SKM-1 (cell line): Measurements from ENCODE around the gene RBM8A.

Experiments used
- DNase-seq: peaks from one replicate; lab custom pipeline; 2025; ENCODE audit not compliant: unreplicated experiment; lab: John Stamatoyannopoulos, UW

RBM8A gene

DNA sequence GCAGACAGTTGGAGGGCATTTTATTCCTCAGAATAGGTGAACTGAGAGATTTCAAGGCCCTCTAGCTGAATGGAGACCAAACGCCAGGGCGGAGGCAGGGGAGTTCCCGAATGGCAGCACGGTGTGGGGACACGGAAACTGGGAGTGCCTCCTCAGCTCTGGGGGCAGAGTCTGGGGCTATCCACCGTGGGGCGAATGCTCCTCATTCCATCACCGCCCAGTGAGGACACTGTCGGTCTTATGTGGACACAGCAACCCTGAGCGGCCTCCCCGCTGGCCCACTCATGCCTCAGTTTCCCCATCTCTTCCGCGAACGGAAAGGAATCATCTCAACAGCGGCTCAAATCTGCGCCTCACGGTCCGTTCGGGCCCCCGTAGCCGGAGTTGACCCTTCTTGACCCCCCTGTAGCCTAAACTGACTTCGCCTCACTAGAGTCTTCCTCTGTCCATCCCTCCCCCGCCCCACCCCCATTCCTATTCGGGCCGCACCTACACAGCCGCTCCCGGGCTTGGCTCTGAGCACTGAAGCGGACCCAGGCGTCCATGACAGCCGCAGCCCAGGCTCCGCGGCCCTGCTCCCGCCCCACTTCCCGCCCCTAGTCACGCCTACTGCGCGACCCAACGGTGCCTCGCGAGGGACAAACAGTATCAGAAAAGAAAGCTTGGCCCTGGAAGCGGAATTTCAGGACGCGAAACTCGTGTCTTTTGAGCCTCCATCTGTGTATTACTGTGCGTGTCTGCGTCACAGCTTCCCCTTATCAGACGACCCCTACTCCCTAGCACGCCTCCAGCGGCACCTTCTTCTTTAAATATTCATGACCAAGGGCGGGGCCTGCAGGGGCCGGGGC lies 8.9 kb downstream of the RBM8A start, which contains the start of gene PEX11B:
PEX11B (minus strand) TSS at position 574 of the 848 bp plus-strand sequence; CDS start at position 545, 29 bp downstream.
- DNase-seq = peak; percentile 91

DNA sequence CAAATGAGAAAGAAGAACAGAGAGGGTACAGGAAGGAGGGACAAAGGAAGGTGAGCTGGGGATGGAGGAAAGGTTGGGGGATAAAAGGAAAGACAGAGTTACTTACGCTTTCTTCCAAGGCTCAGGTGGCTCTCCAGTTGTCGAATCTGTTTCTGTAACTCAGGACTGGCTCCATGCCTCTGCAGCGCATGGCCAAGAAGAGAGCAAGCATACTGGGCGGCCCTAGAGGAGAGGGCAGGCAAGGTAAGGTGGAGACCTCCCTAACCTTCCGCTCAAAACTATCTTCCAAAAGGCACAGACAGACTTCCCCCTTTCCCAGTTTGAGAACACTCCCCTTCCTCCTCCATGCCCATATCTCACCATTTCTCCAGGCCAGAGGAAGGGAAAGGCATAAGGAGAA lies 9.7 kb downstream of the RBM8A start:
- DNase-seq = no peak

DNA sequence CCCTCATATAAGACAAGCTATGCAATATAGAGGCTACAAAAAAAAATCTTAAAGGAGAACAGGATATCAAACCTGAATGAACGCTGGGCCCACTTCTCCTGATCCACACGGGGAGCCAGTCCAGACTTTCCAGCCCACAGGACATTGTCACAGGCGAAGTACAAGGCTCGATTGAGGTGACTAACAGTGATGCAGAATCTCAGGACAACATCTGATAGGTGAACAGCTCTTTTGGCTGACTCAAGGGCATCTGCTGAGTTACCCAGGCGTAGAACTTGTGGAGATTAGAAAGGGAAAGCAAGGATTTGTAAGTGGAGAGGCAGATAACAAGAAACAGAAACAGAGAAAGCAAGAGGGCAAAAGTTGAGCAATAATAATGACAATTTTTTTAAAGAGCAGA lies 10.5 kb downstream of the RBM8A start:
- DNase-seq = no peak

- no peak for DNase-seq
Observed at GRCh38 chr1:145912128-145912641, 15.1 kb downstream of the RBM8A start.

DNA sequence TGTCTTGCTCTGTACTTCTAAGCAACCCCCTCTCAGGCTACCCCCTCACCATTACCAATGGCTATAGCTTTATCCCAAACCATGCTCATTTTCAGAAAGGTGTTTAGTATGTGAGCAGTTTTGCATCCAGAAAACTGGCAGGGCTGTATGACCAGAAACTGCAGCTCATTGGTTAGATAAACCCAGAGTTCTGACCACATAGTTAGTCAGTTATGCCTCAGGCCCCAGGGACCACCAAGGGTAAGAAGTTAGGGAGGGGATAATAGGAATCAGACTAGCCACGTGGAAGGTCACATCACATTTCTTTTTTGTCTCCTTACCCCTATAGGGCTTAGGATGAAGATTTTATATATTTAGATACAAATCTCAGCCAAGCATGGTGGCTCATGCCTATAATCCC lies 18.6 kb downstream of the RBM8A start:
- DNase-seq = no peak

GRCh38 chr1:145906954-145907753 lies 20.1 kb downstream of the RBM8A start:
- no peak for DNase-seq

DNA sequence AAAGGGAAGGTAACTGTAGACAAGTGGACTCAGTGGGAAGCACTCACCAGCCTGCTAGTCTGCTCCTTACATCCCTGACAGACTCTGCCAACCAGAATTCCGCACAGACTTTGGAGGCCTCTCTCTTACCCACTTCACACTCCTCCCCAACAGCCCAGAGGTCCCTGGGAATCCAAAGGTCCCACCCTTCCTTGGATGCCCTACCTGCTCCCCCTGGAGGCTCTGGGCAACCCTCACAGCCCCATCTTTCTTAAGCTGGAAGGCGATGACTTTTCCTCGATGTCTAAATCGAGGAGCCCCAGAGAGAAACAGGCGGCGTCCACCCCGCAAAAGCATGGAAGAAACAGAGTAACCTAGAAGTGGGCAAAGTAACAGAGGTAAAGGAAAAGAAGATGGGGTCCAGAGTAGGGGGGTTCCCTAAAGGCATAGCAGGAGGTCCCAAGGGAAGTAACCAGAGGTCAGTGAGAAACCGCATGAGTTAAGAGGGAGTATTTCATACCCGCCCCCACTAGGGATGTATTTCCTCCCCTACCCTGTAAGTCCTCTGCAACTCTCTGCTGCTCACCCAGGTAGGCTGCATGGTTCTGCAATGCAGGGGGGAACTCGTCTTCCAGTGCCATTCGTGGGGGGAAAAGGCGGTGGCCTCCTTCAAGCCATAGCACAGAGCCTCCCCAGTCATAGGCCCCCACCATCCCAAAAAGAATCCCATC lies 25.8 kb downstream of the RBM8A start:
- no peak for DNase-seq

GRCh38 chr1:145898756-145899155 lies 28.5 kb downstream of the RBM8A start:
- no peak for DNase-seq

DNA sequence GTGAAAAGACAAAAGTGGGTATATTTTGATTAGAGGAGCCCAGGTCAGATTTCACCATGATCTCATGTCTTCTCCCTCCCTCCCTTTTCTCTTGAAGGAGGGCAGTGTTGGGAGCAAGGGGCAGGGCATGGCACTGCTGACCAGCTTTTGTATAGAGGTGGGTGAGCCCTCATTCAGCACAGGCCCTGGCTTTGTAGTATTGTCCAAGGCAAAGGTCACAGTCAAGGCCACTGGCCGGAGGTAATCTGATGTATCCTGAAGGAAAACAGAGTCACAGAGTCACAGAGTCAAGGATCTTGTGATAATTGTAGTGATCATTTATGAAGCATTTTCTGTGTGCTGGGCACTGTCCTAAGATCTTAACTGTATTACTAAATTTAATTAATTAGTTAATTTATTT lies 29.3 kb downstream of the RBM8A start:
- DNase-seq = no peak

DNA sequence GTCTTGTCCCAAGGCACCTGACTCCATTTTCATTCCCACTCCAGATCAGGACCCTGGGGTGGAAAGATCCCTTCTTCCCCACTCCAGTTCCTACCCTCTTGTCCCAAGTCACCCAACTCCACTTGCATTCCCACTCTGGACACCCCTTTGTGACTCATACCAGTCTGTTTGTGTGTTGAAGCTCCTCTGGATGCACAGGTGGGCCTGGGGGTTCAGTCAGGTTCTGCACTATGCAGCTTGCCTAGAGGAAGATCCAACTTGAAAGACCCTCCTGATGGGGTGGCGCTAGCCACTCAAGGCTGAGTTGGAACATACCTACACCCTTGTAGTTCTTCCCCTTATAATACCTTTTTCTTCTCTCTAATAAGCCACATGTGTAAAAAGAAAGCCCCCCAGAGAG lies 31.8 kb downstream of the RBM8A start:
- DNase-seq = no peak

DNA sequence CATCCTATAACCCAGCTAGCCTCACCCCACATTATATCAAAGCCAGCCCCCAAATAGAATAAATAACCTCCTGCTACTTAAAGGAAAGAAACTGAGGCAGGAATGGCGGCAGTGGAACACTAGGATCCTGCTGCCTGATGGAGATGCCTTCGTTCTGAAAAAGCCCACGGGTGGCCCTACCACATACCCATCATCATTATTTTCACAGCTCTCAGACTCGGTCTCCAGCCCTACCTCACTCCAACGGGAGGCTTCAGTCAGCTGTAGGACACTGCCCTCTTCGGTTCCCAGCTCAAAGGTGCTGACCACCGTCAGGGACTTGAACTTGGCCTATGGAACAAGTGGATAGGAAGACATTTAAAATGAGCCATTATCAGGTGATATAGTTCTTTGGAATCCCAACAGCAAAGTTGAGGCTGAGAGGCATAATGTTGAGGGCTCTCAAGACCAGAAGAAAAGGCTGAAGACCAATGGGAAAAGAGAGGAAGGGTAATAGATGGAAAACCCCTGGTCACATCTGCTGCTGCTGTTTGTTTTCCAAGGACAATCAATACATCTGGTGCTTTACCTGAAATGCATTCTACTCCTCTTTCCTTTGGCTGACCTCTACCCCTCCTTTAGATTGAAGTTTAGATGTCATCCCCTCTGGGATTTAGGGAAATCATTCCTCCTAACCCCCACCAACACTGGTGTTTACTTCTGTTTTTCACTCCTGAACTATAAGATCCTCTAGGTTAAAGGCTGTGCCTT lies 33.8 kb downstream of the RBM8A start:
- no peak for DNase-seq

DNA sequence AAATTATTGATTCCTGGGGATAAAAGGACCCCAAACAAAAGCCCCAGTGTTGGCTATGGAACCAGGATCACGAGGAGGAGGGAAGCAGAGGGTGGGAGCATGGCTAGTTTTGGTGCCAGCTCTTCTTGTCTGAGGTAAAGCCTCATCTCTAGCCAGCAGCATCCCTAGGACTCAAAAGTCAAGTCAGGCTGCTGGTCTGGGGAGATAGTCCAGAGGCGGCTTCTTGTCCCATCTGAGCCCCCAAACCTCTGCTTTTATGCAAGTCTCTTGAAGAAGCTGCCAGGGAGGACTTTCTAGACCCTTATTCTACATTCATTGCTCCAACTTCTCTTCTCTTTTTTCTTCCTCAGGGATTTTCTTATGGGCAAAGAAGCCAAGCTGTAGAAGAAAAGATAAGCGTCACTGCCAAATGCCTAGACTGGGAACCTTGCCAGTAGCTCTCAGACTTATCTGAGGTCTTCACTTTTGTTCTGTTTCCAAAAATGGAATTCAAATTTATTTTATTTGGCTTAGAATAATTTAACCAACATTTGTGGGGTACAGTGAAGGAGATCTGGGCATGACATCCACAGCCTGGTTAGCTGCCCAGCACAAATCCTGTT lies 34.7 kb downstream of the RBM8A start:
- no peak for DNase-seq

GRCh38 chr1:145891587-145892485 lies 35.4 kb downstream of the RBM8A start:
- peak; percentile 73 for DNase-seq

DNA sequence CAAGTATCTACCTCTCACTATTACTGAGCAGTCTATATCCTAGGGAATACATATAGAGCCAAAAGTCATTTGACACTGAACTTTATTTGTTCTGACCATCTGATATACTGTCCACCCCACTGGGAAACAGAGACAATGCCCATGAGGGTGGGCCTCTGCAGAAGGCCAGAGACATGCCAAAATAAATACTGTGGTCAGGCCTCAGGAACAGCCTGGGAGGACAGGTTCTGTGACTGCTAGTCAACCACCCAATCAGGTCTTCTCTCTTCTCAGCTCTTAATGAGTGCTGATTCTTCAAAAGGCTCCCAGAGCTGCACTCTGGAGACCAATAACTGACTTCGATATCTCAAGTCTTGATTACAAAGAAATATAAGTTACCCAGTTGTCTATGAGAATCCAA lies 36.1 kb downstream of the RBM8A start:
- DNase-seq = no peak

DNA sequence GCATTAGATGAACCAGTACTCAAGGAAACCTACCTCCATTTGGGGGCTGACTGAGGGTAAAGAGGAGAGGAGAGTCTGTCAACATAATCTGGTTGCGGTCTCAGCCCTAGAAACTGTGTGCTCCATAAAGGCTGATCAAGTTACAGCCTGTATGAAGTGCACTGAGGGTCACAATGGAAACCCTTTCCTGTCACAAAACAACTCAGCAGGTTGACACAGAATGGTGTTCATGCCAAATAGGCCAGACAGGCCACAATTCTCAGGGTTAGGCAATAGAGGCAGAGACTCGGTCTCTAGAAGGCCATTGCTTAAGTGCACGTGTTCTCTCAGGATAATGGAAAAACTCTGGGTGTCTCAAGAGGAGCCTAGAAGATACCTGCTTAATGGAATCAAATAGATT lies 37.6 kb downstream of the RBM8A start:
- DNase-seq = no peak

DNA sequence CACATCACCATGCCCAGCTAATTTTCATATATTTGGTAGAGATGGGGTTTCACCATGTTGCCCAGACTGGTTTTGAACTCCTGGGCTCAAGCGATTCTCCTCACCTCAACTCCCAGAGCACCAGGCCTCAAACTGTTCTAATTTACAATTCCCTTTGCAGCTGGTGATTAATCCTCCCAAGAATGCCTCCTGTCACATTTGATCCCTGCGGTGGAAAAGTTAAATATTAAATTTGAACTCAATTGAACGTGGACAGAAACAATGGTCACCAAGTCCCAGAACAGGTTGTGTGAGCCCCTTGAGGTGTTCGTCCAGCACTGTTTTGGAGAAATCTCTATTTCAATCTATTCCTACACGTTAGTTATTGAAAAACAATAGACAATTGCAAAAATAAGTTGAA lies 39.7 kb downstream of the RBM8A start:
- DNase-seq = no peak

GRCh38 chr1:145886816-145887215 lies 40.5 kb downstream of the RBM8A start:
- DNase-seq = no peak

- DNase-seq = no peak
Observed at GRCh38 chr1:145886390-145886789, 40.9 kb downstream of the RBM8A start.

- DNase-seq = peak; percentile 65
Observed at GRCh38 chr1:145885738-145886287, 41.5 kb downstream of the RBM8A start, which contains the start of gene ANKRD35. Gene ANKRD35 (minus strand): TSS chr1:145885866. CDS start chr1:145885758, 108 bp downstream.
